ENCODE data around the gene PPP1R13L.

The PPP1R13L gene

DNA sequence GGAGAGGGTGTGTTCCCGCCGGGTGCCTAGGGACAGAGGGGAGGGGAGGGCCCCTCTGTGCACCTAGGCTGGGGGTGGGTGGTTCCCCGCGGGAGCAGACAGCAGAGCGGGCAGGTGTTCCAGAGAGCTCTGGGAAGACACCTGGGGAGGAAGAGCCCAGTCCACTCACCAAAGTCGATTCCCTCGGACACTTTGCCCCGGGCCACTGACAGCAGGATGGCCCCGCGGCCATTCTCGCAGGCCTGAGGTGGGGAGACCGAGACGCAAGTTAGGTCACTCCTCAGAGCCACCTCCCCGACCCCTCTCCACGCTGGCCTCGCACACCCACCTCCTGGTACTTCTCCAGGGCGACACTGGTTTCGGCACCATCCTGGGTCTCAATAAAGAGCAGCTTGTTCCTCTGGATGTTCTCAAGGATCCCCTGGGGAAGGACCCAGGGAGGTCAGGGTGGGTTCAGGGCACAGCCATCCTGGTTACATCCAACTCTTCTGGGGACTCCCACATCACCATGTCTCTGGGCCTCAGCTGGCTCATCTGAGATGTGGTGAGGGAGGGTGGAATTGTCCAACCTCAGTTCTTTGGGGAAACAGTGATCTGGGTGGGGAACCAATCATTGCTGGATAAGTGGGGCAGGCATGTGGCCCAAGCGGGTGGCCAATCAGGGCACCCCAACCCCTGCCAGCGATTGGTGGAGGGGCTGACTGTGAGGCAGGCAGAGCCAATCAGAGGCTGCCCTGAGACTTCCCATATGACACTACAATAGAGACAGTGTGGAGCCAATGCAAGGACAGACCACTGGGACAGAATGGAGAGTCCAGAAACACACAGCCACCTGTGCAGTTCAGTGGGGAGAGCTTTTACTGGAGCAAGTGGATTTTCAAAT, 51.7 kb downstream of the PPP1R13L start:
- in situ Hi-C loops (cut with MboI; ENCODE audit: low pct_unique_long_range_greater_than_20kb, low sequenced_read_pairs, unreplicated experiment) = no loop called here
- TF ChIP-seq, protein P1, sequence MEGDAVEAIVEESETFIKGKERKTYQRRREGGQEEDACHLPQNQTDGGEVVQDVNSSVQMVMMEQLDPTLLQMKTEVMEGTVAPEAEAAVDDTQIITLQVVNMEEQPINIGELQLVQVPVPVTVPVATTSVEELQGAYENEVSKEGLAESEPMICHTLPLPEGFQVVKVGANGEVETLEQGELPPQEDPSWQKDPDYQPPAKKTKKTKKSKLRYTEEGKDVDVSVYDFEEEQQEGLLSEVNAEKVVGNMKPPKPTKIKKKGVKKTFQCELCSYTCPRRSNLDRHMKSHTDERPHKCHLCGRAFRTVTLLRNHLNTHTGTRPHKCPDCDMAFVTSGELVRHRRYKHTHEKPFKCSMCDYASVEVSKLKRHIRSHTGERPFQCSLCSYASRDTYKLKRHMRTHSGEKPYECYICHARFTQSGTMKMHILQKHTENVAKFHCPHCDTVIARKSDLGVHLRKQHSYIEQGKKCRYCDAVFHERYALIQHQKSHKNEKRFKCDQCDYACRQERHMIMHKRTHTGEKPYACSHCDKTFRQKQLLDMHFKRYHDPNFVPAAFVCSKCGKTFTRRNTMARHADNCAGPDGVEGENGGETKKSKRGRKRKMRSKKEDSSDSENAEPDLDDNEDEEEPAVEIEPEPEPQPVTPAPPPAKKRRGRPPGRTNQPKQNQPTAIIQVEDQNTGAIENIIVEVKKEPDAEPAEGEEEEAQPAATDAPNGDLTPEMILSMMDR (IDR thresholded peaks at IDR 0.05; ENCODE audit: extremely low read depth, insufficient read depth, missing control alignments) = no peak
- no peak for DNase-seq (ENCODE audit: low spot score)

DNA sequence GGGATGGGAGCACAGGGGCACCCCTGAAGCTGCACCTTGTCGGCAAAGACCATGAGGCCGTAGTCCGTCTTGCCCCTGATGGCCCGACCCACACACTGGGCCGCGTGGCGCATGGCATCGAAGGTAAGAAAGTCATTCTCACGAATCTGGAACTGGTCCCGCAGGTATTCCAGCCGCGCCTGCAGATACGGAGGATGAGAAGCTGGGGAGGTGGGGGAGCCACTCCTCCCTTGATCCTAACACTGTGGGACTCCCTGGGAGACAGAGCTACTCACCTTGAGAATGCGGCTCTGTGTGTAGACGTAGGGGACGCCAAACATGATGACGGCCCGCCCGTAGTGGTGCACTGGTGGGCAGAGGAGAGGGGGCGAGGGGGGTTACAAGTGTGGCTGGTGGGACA, 52.4 kb downstream of the PPP1R13L start:
- in situ Hi-C loops (cut with MboI; ENCODE audit: low pct_unique_long_range_greater_than_20kb, low sequenced_read_pairs, unreplicated experiment) = no loop called here
- no peak for DNase-seq (ENCODE audit: low spot score)
- TF ChIP-seq, protein P1 (IDR thresholded peaks at IDR 0.05; ENCODE audit: extremely low read depth, insufficient read depth, missing control alignments) = no peak

DNA sequence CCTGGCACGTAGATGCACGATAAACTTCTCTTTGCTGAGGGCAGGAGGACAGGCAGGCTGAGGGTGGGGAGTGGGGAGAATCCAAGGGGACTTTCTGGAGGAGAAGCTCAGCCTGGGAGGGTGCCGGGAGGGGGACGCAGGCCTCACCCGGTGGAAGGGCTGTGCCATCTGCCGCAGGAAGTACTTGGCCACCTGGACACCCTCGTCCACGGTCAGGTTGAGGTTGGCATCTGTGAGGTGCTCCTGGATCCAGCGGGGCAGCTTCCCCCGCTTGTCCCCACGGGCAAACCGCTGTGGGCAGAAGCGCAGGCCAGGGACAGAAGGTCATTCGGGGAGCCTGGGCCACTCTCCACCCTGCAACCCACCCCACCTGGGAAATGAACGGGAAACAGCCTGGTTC, 52.8 kb downstream of the PPP1R13L start:
- in situ Hi-C loops (cut with MboI; ENCODE audit: low pct_unique_long_range_greater_than_20kb, low sequenced_read_pairs, unreplicated experiment) = no loop called here
- no peak for DNase-seq (ENCODE audit: low spot score)
- TF ChIP-seq, protein P1 (IDR thresholded peaks at IDR 0.05; ENCODE audit: extremely low read depth, insufficient read depth, missing control alignments) = no peak

DNA sequence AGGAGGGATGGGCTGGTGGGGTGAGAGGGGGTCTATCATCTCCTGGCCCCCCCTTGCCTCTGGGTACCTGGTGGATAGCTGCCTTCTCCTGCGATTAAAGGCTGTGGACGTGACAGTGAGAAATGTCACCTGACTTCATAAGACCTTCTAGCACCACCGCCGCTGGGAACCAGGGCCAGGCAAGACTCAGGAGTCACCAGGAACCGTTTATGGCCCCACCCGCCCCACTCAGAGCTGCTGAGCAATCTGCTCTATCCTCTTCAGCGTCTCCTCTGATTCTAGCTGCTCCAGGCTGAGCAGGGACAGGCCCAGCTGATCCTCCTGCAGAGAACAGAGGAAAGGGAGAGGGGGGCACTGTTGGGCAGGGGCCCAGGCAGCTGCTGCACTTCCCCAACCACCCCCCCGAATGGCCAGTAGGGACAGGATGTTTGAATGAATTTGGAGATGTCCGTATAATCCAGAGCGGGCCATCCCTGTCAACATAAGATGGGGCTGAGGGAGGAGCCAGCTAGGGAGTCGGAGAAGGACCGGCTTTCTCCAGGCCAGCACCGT, 53.4 kb downstream of the PPP1R13L start:
- in situ Hi-C loops (cut with MboI; ENCODE audit: low pct_unique_long_range_greater_than_20kb, low sequenced_read_pairs, unreplicated experiment) = no loop called here
- TF ChIP-seq, protein P1 (IDR thresholded peaks at IDR 0.05; ENCODE audit: extremely low read depth, insufficient read depth, missing control alignments) = no peak
- DNase-seq (ENCODE audit: low spot score) = no peak

DNA sequence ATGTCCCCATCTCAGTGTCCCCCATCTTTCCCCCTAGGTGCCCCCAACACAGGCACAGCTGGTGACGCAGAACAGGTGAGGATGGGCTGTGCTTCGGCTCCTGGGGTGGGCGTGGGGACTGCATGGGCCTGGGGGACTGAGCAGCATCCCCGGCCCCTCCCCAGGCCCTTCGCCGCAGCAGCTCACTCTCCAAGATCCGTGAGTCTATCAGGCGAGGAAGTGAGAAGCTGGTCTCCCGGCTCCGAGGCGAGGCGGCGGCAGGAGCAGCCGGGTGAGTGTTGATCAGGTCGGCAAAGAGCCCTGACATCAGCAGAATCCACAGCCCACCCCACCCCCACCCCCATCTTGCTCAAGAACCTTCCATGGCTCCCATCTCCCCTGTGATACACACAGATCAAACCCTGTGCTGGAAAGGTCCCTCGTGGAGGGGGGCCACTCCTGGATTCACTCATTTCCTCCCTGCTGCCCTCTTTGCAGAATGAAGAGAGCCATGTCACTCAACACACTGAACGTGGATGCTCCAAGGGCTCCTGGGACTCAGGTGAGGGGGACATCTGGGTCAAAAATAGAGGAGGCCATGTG, 54.3 kb downstream of the PPP1R13L start:
- in situ Hi-C loops (cut with MboI; ENCODE audit: low pct_unique_long_range_greater_than_20kb, low sequenced_read_pairs, unreplicated experiment) = no loop called here
- no peak for DNase-seq (ENCODE audit: low spot score)

DNA sequence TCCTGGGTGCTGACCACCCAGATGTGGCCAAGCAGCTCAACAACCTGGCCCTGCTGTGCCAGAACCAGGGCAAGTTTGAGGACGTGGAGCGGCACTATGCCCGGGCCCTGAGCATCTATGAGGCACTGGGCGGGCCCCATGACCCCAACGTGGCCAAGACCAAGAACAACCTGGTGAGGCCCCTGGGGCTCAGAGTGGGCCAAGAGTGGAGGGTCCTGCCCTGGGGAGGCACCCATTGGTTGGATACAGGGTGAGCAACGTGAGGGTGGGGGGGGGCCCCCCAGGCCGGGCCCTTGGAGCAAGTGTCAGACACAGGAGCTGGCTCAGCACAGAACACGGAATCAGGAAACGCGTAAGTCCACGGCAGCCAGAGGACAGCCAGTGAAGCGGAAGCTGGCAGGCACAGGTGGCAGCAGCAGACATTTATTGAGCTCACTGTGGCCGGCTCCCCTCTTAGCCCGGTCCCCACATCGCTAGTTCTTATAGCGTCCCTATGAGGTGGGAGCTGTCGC, 55.4 kb downstream of the PPP1R13L start:
- in situ Hi-C loops (cut with MboI; ENCODE audit: low pct_unique_long_range_greater_than_20kb, low sequenced_read_pairs, unreplicated experiment) = no loop called here
- no peak for DNase-seq (ENCODE audit: low spot score)
- TF ChIP-seq, protein P1 (IDR thresholded peaks at IDR 0.05; ENCODE audit: extremely low read depth, insufficient read depth, missing control alignments) = no peak

More for the DNA sequence above, 54.3 kb downstream of the PPP1R13L start:
- TF ChIP-seq, protein P1 (IDR thresholded peaks at IDR 0.05; ENCODE audit: extremely low read depth, insufficient read depth, missing control alignments) = no peak
